ENCODE data around the gene ATG2A. TPM values are rescaled to one million over a fixed set of nuclear protein-coding genes. Genes with fewer than 3 reads are reported as not detected.

ATG2A gene
- total and polyA plus RNA-seq, 9 of the 15 experiments (the other 6 are each of a cell fraction or from before 2014, with no cell fraction given), result 0.25 to 45.9 (median 5.2) TPM

GRCh38 chr11:64885367-64886286, 31.4 kb downstream of the ATG2A start (continued):
- TF ChIP-seq ZBTB40 (IDR thresholded peaks at IDR 0.05) (peak; percentile 66; the same call in 1 of the 2 replicates), ZBTB40 (CRISPR knock-in tag; IDR thresholded peaks at IDR 0.05) (no peak), NCOR1 (IDR thresholded peaks at IDR 0.05) (peak; percentile 80), ZBTB9 (CRISPR knock-in tag; IDR thresholded peaks at IDR 0.05) (0 out of 2 replicates have a peak, but pooled peaks have one; percentile 17), CC2D1A (IDR thresholded peaks at IDR 0.05) (no peak), USF1 (CRISPR knock-in tag; IDR thresholded peaks at IDR 0.05) (peak; percentile 65), U2AF1 (optimal IDR thresholded peaks at IDR 0.05; ENCODE audit: low read depth, low read length) (no peak), DACH1 (IDR thresholded peaks at IDR 0.05; ENCODE audit: partially characterized antibody) (peak; percentile 33), E2F1 (CRISPR knock-in tag; IDR thresholded peaks at IDR 0.05) (peak; percentile 67; the same call in 1 of the 2 replicates), MITF (IDR thresholded peaks at IDR 0.05) (peak; percentile 90), TAF9B (IDR thresholded peaks at IDR 0.05; ENCODE audit: partially characterized antibody) (peak; percentile 83), HCFC1 (IDR thresholded peaks at IDR 0.05; ENCODE audit: low read depth, low read length) (no peak), BRD9 (IDR thresholded peaks at IDR 0.05; ENCODE audit: low read depth, partially characterized antibody) (peak; percentile 63)

Measured in K562 (cell line).